HG03060 (cell line): ENCODE measurements around the gene LEKR1.
A peak's percentile ranks its signal among the peaks of the same experiment; 100 is the strongest.

ENCODE experiments used
- ATAC-seq: cut with Tn5 transposase; IDR thresholded peaks from one replicate; pipeline ENCODE4 v1.9.1; 2021; ENCODE audit warnings: low read depth, moderate number of reproducible peaks; ENCODE audit not compliant: unreplicated experiment

Gene LEKR1

DNA sequence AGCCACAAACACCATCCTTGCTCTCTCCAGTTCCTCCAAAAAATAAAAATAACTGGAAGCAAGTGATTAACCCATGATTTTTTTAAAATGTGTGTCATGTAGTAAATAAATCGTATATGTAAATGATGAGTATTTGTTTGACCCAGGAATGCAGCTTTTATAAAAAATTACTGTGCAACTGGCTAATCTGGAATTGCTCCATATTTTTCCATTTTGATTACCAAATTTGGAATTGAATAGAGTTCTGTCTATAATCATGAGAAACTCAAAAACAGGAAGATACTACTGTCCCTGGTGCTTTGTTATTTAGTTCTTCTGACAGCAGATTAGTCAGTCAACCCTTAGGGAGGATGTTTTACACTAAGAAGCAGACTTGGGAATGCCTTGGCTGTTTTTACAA is 217.6 kb downstream of the LEKR1 start:
- no peak for ATAC-seq

DNA sequence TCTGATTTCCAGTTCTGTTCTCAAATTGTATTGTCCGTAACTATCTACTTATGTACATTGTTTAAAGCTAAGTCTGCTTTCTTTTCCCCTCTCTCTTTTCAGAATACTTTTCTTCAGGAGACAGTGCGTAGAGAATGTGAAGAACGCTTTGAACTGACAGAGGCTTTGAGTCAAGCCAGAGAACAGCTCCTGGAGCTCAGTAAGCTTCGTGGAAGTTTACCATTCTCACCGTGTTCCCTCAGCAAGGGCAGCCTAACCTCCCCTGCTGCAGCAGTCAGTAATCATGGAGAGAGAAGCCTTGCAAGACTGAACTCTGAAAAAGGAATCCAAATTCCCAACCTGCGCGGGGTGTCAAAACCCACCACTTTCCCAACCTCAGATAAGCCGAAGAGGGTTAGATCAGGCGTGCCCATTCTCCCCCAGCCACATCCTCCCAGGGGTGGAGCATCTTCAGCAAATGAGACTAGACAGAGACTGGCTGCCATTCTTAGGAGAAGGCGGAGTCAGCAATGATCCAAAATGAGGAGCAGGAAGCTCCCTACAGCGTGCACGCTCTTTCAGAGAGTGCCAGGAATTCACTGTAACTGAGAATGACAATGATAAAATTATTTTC is 219.2 kb downstream of the LEKR1 start:
- no peak for ATAC-seq

DNA sequence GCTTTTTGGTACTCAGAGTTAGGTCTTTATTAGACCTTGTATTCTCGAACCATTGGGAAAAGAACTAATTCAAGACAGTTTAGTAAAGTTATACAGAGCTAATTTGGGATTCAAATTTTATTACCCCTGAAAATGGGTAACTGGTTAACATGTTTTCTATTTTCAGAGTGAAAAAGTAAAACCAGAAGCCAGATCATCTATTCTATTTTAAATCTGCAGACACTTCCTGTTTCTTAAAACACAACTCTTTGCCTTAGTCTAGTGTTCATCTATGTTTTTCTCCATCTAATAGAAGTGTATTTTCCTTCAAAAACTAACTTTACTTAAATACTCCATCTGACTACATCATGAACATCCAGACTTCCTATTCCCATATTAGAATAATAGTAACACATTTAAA is 220.4 kb downstream of the LEKR1 start:
- ATAC-seq, result no peak

DNA sequence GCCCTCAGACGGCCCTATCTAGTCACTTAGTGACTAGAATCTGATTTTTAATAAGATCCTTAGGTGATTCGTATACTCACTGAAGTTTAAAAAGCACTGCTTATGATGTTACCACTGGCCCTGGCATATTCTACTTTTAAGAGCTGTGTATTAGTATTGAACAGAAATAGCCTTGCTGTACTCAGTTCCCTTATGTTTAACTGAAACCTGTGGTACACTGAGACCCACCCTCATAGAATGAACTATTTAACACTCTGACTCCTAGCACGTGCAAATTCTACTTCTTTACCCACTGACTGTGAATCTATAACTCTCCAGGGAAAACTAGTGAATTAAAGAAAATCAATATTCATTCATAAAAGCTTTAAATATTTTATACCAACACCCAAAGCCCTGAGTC is 224.9 kb downstream of the LEKR1 start:
- ATAC-seq, result no peak

DNA sequence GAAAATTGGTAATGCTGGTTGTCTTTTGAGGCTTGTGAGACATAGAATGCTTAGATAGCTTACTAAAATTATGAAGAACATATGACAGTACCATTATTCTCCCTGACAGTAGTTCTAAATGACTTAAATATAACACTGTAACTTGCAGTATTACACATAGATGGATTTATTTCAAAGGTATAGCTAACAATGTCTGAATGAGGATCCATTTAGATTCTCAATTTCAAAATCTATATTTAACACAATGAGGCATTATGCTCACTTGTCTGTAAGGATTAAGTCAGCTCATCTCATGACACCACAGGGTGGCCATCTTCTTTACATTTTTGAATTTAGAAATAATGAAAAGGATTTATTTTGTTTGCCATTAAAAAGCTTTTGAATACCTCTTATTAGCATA is 225.4 kb downstream of the LEKR1 start:
- ATAC-seq, result no peak

DNA sequence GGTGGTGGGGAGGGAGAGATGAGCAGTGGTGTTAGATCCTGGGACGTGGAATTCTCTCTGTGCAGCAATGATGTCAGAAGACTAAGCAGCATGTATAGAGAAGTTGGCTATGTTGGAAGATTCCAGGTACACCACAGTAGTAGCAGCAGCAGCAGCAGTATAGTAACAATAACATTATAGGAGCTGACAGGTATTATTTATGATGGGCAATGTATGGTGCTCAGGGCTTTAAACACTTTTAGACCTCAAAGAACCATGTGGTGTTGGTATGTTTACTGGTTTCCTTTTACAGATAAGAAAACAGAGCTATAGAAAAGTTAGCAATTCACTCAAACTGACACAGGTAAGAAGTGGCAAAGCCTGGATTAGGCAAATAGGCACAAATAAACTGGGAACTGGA is 229.9 kb downstream of the LEKR1 start:
- ATAC-seq, result no peak

DNA sequence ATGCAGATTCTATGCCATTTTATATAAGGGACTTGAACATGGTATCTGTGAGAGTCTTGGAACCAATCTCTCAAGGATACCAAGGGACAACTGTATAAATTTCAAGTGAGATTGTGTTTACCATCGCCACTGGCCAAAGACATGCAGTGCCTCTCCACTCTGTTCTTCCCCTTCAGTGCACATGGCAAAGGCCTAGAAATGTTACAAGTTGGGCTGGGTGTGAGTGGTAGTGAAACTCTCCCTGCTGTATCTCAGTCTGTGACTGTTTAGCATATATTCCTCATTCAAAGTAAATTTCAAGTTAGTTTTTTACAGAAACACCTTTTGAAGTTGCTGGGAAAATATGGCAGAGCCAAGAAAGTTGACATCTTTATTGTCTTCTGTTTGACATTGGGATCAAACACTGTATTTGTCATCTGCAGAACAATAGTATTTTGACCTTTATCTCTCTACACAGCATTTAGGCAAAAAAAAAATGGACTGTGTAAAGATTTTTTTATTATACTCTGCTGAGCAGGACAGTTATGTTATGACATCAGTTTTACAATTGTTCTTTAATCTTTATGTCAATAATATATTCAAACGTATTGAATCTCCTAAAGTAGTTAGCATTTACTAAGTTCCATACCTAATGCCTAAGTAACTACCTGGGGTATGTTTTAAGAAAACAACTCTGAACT is 232.4 kb downstream of the LEKR1 start:
- ATAC-seq, result no peak

DNA sequence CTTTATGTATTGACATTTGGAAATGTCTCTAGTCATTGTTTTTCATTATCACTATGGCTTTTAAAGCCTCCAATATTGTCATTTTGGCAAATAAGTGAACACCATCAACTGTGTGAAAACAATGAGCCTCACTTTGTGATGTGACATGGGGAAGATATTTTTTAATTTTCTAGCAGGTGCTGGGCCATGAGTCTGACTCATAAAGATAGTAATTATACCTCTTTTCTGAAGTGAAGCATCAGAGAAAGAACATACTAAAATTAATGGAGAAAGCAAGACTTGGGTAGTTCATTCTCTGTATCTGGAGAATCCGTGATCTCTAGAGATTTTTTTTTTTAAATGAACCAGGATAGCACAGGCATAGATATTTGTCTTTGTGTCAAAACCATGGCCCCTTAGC is 233.0 kb downstream of the LEKR1 start:
- ATAC-seq, result no peak

DNA sequence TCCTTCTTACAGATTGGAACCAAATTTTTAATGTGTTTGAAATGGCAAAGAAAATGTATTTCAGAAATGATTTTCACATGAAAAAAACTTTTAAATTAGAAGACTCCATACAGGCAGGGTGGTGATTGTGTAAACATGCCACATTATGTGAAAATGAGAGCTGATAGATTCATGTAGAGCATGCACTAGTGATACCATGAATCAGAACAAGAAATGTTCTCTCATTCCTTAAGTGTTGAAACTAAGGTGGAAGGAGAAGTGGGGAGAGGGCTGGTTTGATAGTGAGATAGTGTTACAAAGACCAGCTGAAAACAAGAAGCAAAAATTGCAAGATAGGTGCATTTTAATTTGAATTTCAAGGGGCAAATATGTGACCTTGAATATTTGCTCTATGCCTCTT is 233.5 kb downstream of the LEKR1 start:
- peak; percentile 42 for ATAC-seq

DNA sequence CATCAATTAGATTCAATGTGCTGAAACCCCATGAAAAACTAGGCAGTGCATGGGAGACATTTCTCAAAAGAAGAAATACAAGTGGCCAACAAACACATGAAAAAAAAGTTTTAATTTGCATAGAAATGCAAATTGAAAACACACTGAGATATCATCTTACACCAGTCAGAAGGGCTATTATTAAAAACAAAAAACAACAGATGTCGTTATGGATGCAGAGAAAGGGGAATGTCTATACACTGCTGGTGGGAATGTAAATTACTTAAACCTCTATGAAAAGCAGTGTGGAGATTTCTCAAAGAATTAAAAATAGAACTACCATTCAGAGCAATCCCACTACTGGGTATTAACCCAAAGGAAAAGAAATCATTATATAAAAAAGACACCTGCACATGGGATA is 235.1 kb downstream of the LEKR1 start:
- ATAC-seq, result no peak

DNA sequence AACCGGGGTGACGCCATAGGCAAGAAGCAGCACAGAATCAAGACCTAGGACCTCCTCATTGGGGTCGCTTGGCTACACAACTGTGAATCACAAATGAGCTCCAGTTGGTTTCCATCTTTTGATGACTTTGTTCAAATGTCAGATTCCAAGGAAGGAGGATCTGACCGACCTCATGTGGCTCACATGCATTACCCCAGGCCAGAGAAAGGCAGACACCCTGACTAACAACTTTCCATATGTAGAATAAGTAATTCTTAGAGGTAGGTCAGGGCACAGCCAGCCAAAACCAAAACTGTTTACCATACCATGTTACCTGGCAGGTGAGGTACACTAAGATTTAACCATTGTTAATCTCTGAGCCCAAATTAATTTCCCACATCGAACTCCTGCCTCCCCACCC is 237.3 kb downstream of the LEKR1 start:
- ATAC-seq, result no peak

DNA sequence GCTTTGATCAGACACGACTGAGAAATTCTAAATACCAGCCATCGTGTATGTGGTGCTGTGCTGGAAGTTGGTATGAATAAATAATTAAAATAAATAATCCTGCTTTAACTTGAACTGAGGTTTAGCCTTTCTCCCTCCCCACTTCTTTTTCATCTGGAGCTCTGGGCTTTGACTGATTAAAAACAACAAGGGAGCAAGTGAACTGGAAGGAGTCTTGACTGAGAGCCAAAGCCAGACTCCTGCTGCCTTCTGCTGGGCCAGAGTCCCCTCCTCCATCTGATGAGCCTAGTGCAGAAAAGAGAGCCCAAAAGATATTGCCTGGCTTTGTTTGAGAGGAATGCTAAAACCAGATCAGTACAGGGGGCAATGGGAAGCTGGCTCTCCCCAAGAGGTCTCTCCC is 237.8 kb downstream of the LEKR1 start:
- ATAC-seq, result no peak

DNA sequence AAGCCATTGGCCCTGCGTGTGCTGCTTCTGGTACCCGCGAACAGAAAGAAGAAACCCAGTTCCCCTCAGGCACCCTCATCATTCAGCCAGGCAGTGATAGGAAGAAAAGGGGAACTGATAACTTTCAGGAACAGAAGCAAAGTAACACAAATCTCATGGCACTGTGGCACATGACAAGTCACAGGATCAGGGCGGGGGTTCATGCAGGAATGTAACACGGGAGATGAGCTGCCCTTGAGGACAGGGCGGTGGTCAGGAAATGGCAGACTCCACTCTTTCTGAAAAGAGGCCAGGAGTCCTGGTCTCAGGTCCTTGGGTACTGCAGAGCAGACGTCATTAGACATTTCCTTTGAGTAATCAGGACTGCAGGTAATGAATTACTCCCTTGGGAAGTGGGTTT is 238.2 kb downstream of the LEKR1 start:
- peak; percentile 69 for ATAC-seq

DNA sequence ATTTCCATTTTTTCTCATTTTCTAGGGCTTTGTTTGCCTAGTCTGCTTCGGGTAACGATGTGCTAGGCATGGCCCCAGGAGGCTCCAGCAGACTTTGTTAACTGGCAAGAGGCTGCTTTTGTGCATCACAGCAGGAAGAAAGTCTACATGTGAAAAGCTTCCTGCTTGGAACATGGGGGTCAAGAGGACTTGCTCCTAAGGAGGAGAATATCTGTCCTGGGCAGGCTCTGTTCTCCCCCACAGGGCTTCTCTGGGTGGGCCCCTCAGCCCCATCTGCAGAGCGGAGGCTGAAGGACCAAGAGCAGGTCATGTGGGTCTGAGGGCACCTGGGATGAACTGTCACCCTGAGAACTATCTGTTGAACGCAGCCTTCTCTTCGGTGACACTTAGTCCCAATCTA is 239.0 kb downstream of the LEKR1 start:
- ATAC-seq, result no peak

DNA sequence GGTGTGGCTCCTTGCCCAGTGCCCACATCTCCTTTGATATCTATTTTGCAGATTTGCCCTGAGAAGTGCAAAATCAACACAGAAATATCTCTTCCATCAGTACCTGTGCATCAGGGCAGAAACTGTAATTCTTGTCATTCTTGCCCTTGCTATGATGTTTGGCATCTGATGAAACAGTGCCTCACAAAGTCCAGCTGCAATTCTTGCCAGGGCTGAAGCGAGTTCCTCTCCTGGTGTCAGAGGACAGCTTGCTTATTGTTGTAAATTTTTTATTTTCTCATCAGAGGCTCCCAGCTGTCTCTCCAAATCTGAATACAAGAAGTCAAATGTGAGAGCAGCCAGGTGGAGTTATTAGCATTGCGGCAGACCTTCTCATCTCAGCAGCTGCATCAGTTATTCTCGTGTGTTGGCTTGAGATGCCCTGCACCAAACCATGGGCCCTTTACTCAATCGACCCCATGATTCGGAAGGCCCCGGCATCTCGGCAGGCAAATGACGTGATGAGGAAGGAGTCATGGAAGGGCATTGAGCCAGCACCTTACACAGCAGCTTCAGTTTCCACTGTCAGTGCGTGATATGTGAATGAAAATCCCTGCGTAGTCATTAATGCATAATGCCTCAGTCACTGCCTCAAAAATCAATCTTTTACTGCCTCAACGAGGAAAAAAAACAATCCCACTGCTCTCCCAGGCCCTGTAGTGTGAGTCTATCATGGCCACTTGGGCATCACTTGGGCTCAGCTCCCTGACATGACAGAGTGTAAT is 240.4 kb downstream of the LEKR1 start:
- no peak for ATAC-seq

DNA sequence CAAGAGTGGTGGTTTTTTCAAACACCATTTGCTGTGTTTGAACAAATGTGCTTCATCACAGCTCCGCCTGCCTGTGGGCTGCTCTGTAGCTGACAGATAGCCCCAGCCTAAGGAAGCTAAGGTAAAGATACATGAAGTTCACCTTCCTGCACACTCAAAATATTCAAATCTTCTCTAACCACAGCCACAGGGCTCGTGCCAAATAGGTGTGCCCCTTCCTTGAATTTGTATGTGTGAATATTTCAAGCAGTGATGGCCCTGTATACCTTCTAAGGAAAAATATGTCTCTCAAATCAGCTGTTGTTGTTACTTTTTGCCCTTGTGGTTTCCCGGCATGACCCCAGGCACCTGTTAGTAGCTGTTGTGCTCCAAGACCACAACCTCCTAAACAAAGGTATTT is 241.0 kb downstream of the LEKR1 start:
- ATAC-seq, result no peak

DNA sequence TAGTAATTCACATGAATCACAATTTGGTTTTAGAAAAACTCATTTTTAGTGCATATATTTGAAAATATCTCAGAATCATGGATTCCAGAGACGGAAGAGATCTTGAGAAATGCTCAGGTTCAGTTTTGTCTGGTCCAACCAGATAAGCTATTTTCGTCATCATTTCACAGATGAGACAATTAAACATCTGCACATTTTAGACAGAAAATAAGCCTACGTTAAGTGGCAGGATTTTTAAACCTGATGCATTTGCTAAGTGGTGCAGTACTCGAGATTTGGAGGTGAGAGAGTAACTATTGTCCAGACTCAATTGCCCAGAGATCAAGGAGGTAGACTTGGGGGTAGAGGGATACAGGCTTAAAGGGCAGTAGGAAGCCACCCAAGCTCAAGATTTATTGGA is 243.3 kb downstream of the LEKR1 start:
- ATAC-seq, result no peak

DNA sequence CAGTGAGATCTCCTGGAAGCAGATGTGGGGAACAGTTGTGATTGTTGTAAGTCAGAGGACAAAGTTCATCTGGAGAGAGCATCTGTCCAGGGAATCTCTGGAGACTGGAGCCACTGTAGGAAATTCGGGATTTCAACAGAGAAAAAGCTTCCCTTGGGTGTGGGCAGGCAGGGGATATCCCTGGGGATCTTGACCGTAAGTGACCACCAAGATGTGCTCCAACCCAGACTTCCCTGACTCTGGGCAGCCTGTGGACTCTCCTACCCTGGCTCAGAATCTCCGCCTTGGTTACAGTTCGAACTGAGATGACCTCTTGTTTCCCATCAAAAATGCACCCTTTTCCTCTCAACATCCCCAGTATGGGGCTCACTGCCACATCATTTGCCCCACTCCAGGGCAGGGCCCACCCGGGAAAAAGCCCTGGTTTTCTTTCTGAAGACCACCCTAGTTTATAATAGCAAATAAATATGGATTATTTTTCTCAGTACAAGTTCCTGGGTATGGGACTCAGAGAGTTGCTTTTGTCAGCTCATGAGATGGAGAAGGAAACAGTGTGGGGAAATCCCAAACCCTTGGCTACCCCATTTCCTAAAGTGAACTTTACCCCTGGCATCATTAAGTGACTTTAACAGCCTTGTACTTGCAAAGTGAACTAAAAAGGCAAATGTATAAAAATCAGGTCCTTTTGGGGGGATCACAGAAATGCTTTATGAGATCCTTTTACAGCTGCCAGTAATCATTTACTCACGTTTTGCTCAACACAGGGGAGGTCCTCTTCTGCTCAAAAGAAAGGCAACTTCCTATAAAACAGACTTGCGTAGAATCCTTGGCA is 243.9 kb downstream of the LEKR1 start:
- no peak for ATAC-seq

DNA sequence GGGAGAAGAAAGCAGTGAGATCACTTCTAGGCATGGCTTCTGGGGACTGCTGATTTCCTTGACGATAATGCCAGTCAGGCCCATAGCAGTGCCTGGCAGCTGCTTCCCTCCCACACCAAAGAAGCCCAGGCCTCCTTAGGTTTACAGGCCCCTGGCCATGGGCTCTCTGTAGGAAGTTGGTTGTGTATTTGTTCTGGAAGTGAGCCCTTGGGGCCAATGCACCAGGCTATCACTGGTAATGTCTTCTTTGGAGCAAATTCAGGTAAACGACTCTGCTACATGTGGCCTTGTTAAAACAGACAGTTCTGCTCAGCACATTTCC is 244.5 kb downstream of the LEKR1 start:
- no peak for ATAC-seq

DNA sequence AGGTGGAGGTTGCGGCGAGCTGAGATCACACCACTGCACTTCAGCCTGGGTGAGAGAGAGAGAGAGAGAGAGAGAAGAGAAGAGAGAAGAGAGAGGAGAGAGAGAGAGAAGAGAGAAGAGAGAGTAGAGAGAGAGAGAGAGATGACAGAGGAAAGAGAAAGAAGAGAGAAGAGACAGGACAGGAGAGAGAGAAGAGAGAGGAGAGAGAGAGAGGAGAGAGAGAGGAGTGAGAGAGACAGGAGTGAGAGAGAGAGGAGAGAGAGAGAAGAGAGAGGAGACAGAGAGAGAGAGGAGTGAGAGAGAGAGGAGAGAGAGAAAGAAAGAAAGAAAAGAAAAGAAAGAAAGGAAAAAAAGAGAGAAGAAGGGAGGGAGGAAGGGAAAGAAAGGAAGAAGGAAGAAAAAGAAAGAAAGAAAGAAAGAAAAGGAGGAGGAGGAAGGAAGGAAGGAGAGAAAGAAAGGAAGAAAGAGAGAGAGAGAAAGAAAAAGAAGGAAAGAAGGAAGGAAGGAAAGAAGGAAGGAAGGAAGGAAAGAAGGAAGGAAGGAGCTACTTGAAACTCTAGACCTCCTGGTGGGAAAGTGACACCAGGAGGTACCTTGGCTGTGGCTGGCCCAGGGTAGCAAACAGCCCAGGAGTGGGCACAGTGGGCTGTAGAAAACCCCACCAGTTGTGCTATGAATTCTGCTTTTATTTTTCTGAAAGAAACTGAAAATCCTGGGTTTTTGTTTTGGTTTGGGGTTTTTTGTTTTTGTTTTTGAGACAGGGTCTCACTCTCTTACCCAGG is 245.8 kb downstream of the LEKR1 start:
- no peak for ATAC-seq

DNA sequence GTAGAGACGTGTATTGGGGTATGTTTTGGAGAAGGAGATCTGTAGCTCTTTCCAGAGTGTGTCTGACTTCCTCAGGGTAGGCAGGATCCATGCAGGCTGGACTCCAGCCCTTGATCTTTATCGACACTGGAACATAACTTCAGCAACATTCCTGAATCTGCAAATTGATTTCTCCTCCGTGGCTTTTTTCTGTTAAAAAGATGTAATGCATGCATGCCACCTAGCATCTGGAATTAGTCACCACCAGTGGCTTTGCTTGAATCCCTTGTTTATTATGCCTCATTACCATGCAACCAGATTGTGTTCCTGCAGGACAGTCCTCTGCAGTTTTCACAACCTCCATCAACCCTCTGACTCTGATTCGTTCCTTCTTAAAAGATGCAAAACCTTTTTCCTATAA is 247.7 kb downstream of the LEKR1 start:
- no peak for ATAC-seq
